HG03354 (cell line): Measurements from ENCODE around the gene PCDH9.
A peak's percentile ranks its signal among the peaks of the same experiment; 100 is the strongest.

Source experiments
- ATAC-seq: cut with Tn5 transposase; IDR thresholded peaks from one replicate; pipeline ENCODE4 v1.9.1; 2021; ENCODE audit warnings: mild to moderate bottlenecking; ENCODE audit not compliant: unreplicated experiment, poor library complexity, severe bottlenecking

Gene PCDH9

DNA sequence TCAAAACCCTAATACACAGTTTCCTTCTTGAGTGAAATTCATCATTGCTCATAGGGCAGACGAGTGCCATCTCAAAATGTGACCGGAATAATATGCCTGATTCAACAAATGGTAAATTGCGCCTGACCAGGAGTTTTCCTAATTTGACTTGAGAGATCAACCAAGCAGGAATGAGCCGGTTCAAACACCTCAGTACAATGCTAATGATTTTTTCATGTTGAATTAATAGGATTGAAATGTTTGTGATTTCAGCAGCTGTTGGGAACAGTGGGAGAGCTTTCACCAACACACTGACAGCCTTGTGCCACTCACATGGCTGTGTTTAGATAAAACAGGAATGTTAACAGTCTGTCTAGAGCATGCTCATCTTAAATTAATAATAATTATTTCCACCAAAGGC is 484.8 kb downstream of the PCDH9 start:
- no peak for ATAC-seq

DNA sequence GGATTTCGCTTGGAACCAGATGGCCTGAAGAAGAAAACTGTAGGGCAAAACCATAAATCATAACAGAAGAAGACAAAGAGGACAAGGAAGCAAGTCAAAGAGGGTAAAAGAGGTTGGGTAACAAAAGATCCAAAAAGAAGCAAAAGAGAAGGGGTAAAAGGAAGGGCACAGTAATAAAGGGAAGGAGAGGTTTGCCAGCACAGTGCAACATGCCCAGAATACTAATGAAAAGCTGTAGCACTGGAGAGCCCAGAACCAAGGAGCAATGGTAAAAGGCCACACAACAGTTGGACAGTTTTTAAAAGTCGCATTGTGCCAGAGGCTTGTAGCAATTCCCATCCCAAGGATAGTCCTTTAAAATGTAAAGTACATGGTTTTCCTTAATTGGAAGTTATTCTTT is 506.6 kb downstream of the PCDH9 start:
- no peak for ATAC-seq

DNA sequence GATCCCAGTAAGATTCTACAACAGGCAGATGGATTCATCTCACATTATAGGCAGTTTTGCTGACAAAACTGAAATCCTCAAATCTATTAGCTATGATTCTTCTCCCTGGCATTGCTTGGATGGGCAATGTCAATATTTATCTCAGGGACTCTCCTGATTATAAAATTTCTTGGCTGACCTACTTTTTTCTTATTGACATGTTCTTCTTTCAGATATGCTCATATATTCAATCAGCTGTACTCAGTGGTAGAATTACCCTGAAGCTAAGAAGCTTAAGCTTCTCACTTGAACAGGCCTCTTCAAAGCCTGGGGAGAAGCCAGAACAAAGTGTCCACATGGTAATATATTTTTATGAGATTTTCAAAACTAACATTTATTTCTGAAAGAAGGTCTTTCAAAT is 513.6 kb downstream of the PCDH9 start:
- ATAC-seq, result no peak

DNA sequence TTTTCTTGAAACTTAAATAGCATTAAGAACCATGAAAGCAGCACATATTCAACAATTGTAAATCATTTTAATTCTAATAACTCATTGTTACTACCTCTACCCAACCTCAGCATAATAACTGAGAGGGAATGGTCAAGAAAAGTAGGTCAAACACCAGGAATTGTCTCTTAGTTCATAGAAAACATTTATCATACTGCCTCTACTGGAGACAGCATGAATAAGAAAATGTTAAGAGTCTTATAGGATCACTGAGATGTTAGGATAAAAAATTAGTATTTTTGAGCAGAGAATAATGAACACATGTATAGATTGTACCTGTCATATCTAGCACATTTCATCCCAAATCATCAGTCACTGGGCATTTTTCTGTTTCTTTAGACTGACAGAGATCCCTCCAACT is 515.3 kb downstream of the PCDH9 start:
- ATAC-seq, result no peak

DNA sequence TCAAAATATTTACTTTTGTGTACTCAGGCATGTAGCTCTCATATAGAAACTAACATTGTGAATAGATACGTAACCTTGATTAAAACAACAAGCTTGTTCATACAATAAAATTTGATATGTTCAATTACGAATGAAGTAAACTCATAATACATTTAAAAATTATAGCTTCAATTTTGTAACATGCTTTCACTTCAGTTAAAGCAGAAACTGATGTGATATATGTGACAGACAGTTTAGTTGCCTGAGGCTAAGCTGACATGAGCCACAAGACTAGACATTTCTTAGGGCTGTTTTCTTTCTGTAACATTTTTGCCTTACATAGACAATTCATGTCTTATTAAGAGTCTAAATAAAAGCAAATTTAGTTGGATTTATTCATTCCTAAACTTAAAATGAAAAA is 526.0 kb downstream of the PCDH9 start:
- ATAC-seq, result no peak

DNA sequence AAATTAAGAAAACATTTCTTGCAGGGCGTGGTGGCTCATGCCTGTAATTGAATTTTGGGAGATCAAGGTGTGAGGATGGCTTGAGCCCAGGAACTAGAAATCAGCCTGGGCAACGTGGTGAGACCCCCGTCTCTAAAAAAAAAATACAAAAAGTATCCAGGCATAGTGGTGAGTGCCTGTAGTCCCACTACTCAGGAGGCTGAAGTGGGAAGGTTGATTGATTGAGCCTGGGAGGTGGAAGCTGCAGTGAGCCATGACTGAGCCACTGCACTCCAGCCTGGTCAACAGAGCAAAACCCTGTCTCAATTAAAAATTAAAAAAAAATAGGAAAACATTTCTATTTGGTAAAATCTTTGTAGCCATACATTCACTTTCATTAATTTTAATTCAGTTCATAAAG is 526.5 kb downstream of the PCDH9 start:
- no peak for ATAC-seq

DNA sequence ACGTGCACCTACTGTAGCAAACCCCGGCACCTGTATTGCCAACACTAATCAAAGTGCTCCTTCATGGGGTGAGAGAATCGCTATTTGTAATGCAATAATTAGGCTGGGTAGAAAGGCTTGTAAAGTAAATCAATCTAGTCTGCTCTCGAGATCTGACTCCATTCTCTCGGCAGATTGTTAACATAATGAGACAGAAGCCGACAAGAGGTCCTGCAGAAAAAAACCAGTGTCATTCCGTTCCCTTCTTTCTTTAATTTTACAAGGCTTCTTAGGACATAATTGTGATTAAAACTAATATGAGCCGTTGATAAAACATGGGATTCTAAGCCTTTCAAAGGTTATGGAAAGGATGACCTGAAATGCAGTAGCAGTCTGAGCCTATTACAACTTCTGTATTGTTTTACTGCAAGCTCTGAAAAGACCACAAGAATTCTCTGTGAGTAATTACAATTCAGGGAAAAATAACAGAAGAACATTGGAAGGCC is 530.0 kb downstream of the PCDH9 start:
- ATAC-seq, result no peak

- no peak for ATAC-seq
These were observed 536.5 kb downstream of the PCDH9 start for GRCh38 chr13:66693656-66694055.

DNA sequence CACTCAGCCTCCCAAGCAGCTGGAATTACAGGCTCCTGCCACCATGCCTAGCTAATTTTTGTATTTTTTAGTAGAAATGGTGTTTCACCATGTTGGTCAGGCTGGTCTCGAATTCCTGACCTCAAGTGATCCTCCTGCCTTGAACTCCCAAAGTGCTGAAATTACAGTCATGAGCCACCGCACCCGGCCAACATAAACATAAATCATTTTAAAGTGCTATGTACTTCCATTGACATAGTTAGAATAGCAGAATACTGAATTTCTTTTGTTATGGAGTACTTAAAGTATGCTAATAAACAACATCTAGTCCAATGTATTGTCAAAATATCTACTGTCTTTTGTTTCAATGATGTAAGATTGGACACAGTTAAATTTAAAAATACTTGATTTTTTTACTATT is 539.0 kb downstream of the PCDH9 start:
- no peak for ATAC-seq

DNA sequence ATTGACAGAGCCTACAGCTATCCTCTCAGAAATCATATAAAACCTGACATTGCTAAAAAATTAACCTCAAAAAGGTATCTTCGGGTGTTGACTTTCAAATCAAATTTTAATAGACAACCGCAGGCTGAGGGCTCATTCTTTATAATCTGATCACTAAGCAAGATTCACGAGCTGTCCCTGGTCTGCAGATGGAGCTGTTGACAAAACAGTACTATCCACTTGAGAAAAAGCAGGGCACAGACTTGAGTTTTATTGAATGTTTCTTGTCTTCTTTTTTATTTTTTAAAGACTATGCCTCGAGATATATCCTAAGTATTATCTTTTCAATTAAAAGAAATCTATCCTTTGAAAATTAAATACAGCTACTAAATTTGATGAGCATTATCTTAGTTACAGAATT is 540.5 kb downstream of the PCDH9 start:
- ATAC-seq, result no peak

- no peak for ATAC-seq
These were observed 541.0 kb downstream of the PCDH9 start for GRCh38 chr13:66689037-66689619.

- ATAC-seq, result no peak
These were observed 548.7 kb downstream of the PCDH9 start for GRCh38 chr13:66681403-66681802.

DNA sequence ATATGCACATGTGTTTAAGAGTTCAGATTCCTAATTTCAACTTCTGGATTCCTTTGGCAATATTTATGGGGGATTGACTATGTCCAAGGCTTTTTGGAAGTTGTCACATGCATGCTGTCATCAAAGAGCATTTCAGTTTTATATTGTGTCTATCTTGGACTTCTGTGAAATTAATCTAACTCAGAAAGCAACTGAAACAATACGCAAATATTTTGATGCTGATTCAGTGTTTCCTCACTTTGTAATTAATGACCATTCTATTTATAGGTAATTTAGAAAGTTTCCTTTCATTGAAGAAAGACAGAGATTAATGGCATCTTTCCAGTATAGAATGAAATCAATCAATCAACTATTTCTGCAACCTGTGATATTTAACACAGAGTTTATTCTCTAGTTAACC is 550.1 kb downstream of the PCDH9 start:
- no peak for ATAC-seq

- ATAC-seq, result no peak
These were observed 554.5 kb downstream of the PCDH9 start for GRCh38 chr13:66675620-66676019.

- ATAC-seq, result no peak
These were observed 556.7 kb downstream of the PCDH9 start for GRCh38 chr13:66673401-66673800.

DNA sequence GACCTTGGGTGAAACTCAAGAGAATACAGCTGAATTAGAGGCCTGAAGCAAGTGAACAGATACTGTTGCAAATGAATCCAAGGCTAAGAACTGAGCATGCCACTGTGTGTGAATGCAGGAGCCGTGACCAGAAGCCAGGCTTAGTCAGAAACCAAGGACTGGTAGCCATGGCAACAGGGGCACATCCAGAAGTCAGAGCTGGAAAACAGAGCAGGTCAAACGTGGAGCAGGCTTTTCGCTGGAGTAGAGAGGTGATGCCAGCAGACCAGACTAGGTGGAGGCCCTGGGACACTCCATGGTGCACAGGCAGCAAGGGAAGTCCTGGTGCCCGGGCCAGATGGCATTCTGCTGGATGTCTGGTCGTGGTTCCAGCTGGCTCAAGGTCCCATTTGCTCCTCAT is 564.1 kb downstream of the PCDH9 start:
- no peak for ATAC-seq

- no peak for ATAC-seq
These were observed 566.4 kb downstream of the PCDH9 start for GRCh38 chr13:66663711-66664110.

GRCh38 chr13:66663206-66663605 is 566.9 kb downstream of the PCDH9 start:
- no peak for ATAC-seq

DNA sequence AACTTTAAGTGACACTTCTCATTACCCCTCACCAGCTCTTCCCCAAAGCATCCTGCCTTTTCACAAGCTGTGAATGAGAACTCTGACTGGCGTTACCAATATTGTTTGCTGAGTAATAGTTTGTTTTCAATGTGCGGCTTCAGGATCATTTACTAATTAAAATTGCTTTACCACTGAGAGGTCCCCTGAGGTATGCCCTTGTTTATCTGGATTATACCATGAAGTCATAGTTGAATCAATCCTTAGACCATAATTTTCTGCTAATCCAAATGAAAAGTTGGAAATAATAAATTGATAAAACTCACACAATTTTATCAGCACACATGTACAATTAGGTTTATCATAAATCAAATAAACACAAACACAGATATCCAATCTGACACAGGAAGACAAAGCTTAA is 568.8 kb downstream of the PCDH9 start:
- ATAC-seq, result no peak

GRCh38 chr13:66660468-66660813 is 569.7 kb downstream of the PCDH9 start:
- ATAC-seq, result no peak

DNA sequence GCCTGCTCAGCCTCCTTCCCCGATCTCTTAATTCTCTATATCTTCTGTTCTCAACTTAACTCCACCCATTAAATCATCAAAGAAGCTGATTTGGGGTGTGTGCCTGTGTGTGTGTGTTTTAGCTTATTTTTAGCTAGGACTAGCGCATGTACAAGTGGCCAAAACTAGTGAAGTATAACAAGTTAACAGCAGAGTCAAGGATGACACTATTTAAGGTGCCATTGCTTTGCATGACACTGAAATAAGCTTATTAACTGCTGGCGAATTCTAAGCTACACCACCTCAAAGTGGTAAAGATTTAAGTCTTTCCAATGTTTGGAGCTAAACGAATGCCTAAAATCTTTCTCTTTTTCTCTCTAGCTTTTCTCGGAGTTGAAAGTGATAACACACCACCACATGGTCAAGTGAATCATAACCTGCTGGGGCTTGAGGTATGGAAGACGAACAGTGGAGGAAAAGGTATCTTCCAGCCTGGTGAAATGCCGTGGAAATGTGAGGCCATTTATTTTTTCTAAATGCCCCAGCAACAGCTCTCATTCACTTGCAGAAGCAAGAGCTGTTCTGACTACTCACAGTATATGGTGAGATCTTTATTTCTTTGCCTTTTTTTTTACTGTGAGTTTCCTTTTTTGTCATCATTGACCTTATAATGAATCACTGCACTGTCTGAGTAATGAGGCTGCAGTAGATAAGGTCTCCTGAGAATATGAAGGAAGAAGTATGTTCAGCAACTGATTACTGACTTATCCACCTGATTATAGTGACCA is 570.3 kb downstream of the PCDH9 start:
- ATAC-seq, result peak; percentile 83

DNA sequence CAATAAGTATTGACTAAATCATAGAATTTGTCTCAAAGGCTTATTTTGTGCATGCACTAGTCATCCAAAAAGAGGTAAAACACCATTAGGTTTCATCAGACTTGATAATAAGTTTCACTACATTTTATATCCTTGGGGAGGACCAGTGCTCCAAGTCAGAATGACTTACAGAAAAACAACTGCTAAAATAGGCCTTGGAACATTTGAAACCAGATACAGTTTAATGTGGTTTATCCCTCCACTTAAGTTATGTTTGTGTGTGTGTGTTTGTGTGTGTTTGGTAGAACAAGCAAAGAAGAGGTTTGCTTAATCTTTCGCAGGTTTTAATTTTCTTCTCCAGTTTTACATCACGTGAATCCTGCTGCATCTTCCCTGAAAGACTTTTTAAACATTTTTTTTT is 570.9 kb downstream of the PCDH9 start:
- ATAC-seq, result no peak
